Transverse colon (tissue), 4 donors: Measurements from ENCODE around the gene UBE2S. TPM values are rescaled to one million over a fixed set of nuclear protein-coding genes. Genes with fewer than 3 reads are reported as not detected.

Experiments used
- DNase-seq: peaks from one replicate; pipeline ENCODE4 v3.0.0-alpha.2; 2019
- H3K27ac ChIP-seq, 4 donors: fragments of 200-600 bp; sonication (generic); 2 replicates each; pipeline ENCODE4 v1.5.1; 2016 to 2018; ENCODE audit warnings: inconsistent platforms in 4 of 4
- H3K27me3 ChIP-seq: fragments of 200-600 bp; sonication (generic); 2 replicates; pipeline ENCODE4 v1.5.1; 2017; ENCODE audit warnings: inconsistent platforms
- H3K36me3 ChIP-seq, 4 donors: fragments of 200-600 bp; sonication (generic); 2 replicates each; pipeline ENCODE4 v1.5.1; 2017 to 2019; ENCODE audit warnings: inconsistent platforms in 4 of 4
- H3K4me1 ChIP-seq, 4 donors: fragments of 200-600 bp; sonication (generic); 2 replicates each; pipeline ENCODE4 v1.5.1; 2017 to 2020; ENCODE audit warnings: inconsistent platforms in 4 of 4
- H3K4me3 ChIP-seq, 4 donors: fragments of 200-600 bp; sonication (generic); 1 replicate in 1 of 4; 2 replicates in 3 of 4; pipeline versions ENCODE4 v1.5.1 to v1.6.1; 2017 to 2019; ENCODE audit warnings: inconsistent platforms in 4 of 4
- H3K9me3 ChIP-seq, 2 donors: fragments of 200-600 bp; sonication (generic); 2 replicates each; pipeline ENCODE4 v1.5.1; 2017 to 2019; ENCODE audit warnings: inconsistent platforms in 2 of 2
- CTCF ChIP-seq, 5 experiments: fragments of 200-600 bp in 3 of 5; fragments of 450-650 bp in 2 of 5; sonication (generic) in 3 of 5; IDR thresholded peaks; 1 replicate in 2 of 5; 2 replicates in 3 of 5; pipeline ENCODE4 v1.5.1; 2016 to 2017; ENCODE audit warnings: antibody characterized with exemption in 5 of 5, inconsistent platforms in 3 of 5, mild to moderate bottlenecking in 2 of 5, moderate library complexity in 1 of 5
- EP300 ChIP-seq: sonication (generic); formaldehyde crosslinking; IDR thresholded peaks from one replicate; pipeline ENCODE4 v1.6.1; 2017; ENCODE audit warnings: antibody characterized with exemption, low read depth
- POLR2A ChIP-seq: fragments of 450-650 bp; IDR thresholded peaks from one replicate; pipeline ENCODE4 v1.6.1; 2016; ENCODE audit warnings: antibody characterized with exemption, mild to moderate bottlenecking, moderate library complexity
- POLR2AphosphoS5 ChIP-seq, 3 donors: sonication (generic); formaldehyde crosslinking; IDR thresholded peaks; one replicate each; pipeline ENCODE4 v1.6.1; 2016; ENCODE audit warnings: antibody characterized with exemption in 3 of 3
- WGBS, 2 donors: methylation state at CpG; one replicate each; pipeline ENCODE4 v1.1.5; 2018; ENCODE audit warnings: low coverage in 1 of 2; 5-methylcytosine and 5-hydroxymethylcytosine counted together
- in situ Hi-C, 4 donors: fragments of 200-750 bp; cut with MboI; loops; one replicate each; pipeline versions ENCODE4 v1.15.0 to v1.15.1; 2017; ENCODE audit warnings: low sequenced_read_pairs in 3 of 4, low pct_ligation_motif_present in 1 of 4, low pct_unique_long_range_greater_than_20kb in 1 of 4
- intact Hi-C: fragments of 100-400 bp; cut with DNase I; formaldehyde crosslinking; loops from one replicate; pipeline ENCODE4 v1.15.1; 2023; ENCODE audit warnings: low total_unique reads
- total RNA-seq, 4 donors: library from RNA; depleted of rRNA; stranded (reverse); fragments of >200 nt; gene quantifications; one replicate each; pipeline ENCODE4 v1.1.0, GENCODE V29; 2016

UBE2S gene
- total RNA-seq, 4 donors from 2014 or later = 12.4 to 40.8 (median 18.1) TPM

DNA sequence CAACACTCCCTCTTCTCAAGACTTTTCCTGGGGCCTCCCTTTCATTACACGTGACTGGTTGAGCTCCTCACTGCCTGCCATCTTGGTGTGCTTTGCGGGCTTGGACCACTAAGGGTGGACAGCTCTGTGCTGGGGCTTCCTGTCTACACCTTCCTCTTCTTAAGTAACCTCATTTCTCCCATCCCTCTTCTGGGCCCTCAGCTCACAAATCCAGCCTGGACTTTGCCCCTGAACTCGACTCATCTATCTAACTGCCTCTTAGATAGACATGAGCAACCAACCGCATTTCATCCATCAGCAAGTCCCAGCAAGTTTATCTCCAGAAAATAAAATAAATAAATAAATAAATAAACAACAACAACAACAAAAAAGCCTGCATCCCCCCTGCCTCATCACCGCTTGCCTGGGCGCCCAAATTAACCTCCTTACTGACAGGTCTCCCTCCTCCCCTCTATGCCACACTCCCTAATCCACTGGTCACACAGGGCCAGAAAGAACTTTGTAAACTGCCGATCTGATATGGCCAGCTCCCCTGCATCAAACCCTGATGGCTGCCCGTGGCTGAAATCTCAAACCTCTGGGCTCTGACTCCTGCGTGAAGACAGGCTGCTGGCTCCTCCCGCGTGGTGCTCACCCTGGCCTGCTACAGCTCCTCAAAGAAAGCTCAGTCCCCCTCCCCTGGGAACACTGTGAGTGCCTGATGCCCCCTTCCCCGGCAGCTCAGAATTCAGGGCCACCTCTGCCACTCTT, 46.1 kb upstream of the UBE2S start:
- H3K36me3 ChIP-seq = no peaks in the 10 kb centered on the region
- no peak overlapping the region for H3K27ac ChIP-seq
- intact Hi-C loops (no loop called here), in situ Hi-C loops (no loop called here)
- peaks cover 34% of the 10 kb centered on the region for H3K27me3 ChIP-seq
- 90 to 94% methylated on average over 2 to 12 of the region's 12 CpGs for WGBS, 2 donors
- TF ChIP-seq POLR2AphosphoS5 (IDR thresholded peaks at IDR 0.05) (no peak), CTCF (IDR thresholded peaks at IDR 0.05) (no peak), EP300 (no peak), POLR2A (no peak)
- peaks cover 6 to 20% (median 16%) of the 10 kb centered on the region in 4 donors for H3K4me1 ChIP-seq
- DNase-seq = no peak
- H3K4me3 ChIP-seq = no peak overlapping the region
- H3K9me3 ChIP-seq = no peaks in the 10 kb centered on the region

DNA sequence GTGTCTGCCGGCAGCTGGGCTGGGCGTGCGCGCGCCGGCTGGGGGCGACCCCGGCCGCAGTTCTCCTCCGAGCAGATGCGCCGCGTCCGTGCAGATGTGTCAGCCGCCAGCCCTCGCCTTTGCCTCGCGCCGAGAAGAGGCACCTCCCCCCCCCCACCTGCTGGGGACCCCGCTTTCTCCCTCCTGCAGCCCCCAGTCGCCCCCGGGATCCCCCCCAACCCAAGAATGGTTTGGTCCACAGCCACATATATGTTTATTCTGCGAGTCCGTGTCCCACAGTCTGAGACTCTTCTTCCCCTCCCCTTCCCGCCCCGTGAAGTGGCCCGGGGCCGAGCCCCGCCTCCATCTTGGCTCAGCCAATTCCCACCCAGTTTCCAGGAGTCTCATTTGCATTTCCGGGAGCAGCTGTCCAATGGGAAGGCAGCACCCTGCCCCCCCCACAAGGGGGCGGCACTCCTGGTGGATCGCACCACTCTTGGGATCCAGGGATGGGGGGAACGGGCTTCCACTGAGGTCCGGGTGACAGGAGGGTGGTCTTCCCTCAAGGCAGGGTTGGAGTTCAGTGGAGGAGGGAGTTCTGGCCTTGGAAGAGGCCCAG, 45.3 kb upstream of the UBE2S start:
- TF ChIP-seq POLR2AphosphoS5 (IDR thresholded peaks at IDR 0.05) = no peak
- peak in 1 of 5 experiments; percentile 5 for TF ChIP-seq CTCF (IDR thresholded peaks at IDR 0.05)
- peaks cover 34% of the 10 kb centered on the region for H3K27me3 ChIP-seq
- DNase-seq = peak; percentile 46
- H3K9me3 ChIP-seq = no peaks in the 10 kb centered on the region
- intact Hi-C loops (no loop called here), in situ Hi-C loops (no loop called here)
- H3K4me3 ChIP-seq = peak overlapping the region in 2 of 4 donors; percentile 3 to 32
- H3K4me1 ChIP-seq = peaks cover 6 to 20% (median 16%) of the 10 kb centered on the region in 4 donors
- WGBS, 2 donors = 53% methylated on average over 30 of the region's 34 CpGs; no CpG with 5 or more reads in 1 of the 2 donors
- no peak overlapping the region for H3K27ac ChIP-seq
- no peaks in the 10 kb centered on the region for H3K36me3 ChIP-seq

- Histone ChIP-seq H3K36me3 (no peaks in the 10 kb centered on the region), H3K4me1 (peaks cover 6 to 20% (median 16%) of the 10 kb centered on the region in 4 donors), H3K4me3 (peak overlapping the region in 2 of 4 donors; percentile 3 to 32), H3K9me3 (no peaks in the 10 kb centered on the region), H3K27ac (no peak overlapping the region), H3K27me3 (peaks cover 34% of the 10 kb centered on the region)
- in situ Hi-C loops = no loop called here
- WGBS, 2 donors = 24 to 60% methylated on average over 1 to 44 of the region's 57 CpGs
- intact Hi-C loops = loop anchor here (1.0 kb wide), 1 partner anchor 70 kb away; no protein-coding TSS in a partner anchor
- no peak for DNase-seq
- TF ChIP-seq POLR2A (no peak), POLR2AphosphoS5 (IDR thresholded peaks at IDR 0.05) (no peak), EP300 (no peak), CTCF (IDR thresholded peaks at IDR 0.05) (no peak)
Observed at GRCh38 chr19:55451965-55452748, 44.6 kb upstream of the UBE2S start.
